HepG2 (cell line): ENCODE results near the gene SAA2.

Experiments
- MXI1 ChIP-seq: IDR thresholded peaks from 3 replicates; pipeline ENCODE4 v1.6.1; 2012; ENCODE audit warnings: low read depth, low read length, inconsistent platforms, borderline replicate concordance
- NAIF1 ChIP-seq: sonication (generic); formaldehyde crosslinking; IDR thresholded peaks from 2 replicates; pipeline ENCODE4 v1.5.0; 2020; ENCODE audit warnings: mild to moderate bottlenecking, missing genetic modification reagents, borderline replicate concordance
- NR1H2 ChIP-seq: sonication (generic); formaldehyde crosslinking; IDR thresholded peaks from 2 replicates; pipeline ENCODE4 v1.8.1; 2022; ENCODE audit warnings: low read depth, missing genetic modification reagents, borderline replicate concordance
- PHF8 ChIP-seq: sonication (generic); formaldehyde crosslinking; IDR thresholded peaks from 2 replicates; pipeline ENCODE4 v1.5.0; 2020; ENCODE audit warnings: missing genetic modification reagents
- REPIN1 ChIP-seq: sonication (generic); formaldehyde crosslinking; IDR thresholded peaks from 2 replicates; pipeline ENCODE4 v1.8.0; 2022; ENCODE audit warnings: missing genetic modification reagents, low read depth, mild to moderate bottlenecking, borderline replicate concordance
- SMC3 ChIP-seq: IDR thresholded peaks from 2 replicates; pipeline ENCODE4 v1.6.1; 2011; ENCODE audit warnings: low read length, improper control_type of control experiment
- ZNF260 ChIP-seq: sonication (generic); formaldehyde crosslinking; IDR thresholded peaks from 2 replicates; pipeline ENCODE4 v1.4.0; 2020; ENCODE audit warnings: missing genetic modification reagents, low read depth, mild to moderate bottlenecking, borderline replicate concordance
- ZNF274 ChIP-seq: sonication (generic); formaldehyde crosslinking; IDR thresholded peaks from 2 replicates; pipeline ENCODE4 v1.5.1; 2020; ENCODE audit warnings: mild to moderate bottlenecking, missing genetic modification reagents
- ZNF670 ChIP-seq: sonication (generic); formaldehyde crosslinking; IDR thresholded peaks from 2 replicates; pipeline ENCODE4 v1.8.0; 2022; ENCODE audit warnings: mild to moderate bottlenecking, missing genetic modification reagents, borderline replicate concordance
- ZNF672 ChIP-seq: sonication (generic); formaldehyde crosslinking; IDR thresholded peaks from 2 replicates; pipeline ENCODE4 v1.8.1; 2022; ENCODE audit warnings: missing genetic modification reagents
- TF ChIP-seq, protein P1 (sequence below): sonication (generic); formaldehyde crosslinking; IDR thresholded peaks from 2 replicates; pipeline ENCODE4 v1.5.0; 2020; ENCODE audit warnings: mild to moderate bottlenecking, missing genetic modification reagents, moderate library complexity
- TF ChIP-seq, protein P2 (sequence below): sonication (generic); formaldehyde crosslinking; IDR thresholded peaks from 2 replicates; pipeline ENCODE4 v1.4.0; 2020; ENCODE audit warnings: missing genetic modification reagents
- TF ChIP-seq, protein P3 (sequence below): IDR thresholded peaks from 2 replicates; pipeline ENCODE4 v1.6.1; 2016; ENCODE audit warnings: low read depth

DNA sequence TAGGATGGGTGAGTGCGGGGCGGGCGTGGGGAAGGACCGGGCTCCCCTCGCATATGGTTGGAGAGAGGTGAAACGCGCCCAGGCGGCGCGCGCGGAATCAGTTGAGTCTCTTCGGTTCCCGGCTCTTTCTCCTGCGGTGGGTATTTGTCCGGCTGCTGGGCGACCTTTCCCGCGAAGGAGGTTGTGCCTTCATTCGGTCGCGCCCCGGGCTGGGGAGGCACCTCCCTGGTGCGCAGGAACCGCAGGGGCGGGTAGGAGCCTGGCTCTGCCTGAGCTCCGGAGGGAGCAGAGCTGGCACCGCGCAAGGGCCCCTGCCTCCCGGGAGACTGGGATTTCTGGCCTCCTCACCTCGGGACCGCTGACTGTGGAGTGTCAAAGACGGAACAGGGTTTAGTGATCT, 39.4 kb downstream of the SAA2 start:
- TF ChIP-seq SMC3, result no peak
- no peak for TF ChIP-seq NR1H2 (CRISPR knock-in tag)
- no peak for TF ChIP-seq PHF8 (CRISPR knock-in tag)
- TF ChIP-seq, protein P1, sequence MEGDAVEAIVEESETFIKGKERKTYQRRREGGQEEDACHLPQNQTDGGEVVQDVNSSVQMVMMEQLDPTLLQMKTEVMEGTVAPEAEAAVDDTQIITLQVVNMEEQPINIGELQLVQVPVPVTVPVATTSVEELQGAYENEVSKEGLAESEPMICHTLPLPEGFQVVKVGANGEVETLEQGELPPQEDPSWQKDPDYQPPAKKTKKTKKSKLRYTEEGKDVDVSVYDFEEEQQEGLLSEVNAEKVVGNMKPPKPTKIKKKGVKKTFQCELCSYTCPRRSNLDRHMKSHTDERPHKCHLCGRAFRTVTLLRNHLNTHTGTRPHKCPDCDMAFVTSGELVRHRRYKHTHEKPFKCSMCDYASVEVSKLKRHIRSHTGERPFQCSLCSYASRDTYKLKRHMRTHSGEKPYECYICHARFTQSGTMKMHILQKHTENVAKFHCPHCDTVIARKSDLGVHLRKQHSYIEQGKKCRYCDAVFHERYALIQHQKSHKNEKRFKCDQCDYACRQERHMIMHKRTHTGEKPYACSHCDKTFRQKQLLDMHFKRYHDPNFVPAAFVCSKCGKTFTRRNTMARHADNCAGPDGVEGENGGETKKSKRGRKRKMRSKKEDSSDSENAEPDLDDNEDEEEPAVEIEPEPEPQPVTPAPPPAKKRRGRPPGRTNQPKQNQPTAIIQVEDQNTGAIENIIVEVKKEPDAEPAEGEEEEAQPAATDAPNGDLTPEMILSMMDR (CRISPR knock-in tag), result no peak
- no peak for TF ChIP-seq ZNF274
- TF ChIP-seq ZNF260, result no peak
- TF ChIP-seq ZNF672 (CRISPR knock-in tag), result no peak
- TF ChIP-seq, protein P2, sequence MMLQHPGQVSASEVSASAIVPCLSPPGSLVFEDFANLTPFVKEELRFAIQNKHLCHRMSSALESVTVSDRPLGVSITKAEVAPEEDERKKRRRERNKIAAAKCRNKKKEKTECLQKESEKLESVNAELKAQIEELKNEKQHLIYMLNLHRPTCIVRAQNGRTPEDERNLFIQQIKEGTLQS (CRISPR knock-in tag), result no peak
- TF ChIP-seq ZNF670 (CRISPR knock-in tag), result no peak
- TF ChIP-seq, protein P3, sequence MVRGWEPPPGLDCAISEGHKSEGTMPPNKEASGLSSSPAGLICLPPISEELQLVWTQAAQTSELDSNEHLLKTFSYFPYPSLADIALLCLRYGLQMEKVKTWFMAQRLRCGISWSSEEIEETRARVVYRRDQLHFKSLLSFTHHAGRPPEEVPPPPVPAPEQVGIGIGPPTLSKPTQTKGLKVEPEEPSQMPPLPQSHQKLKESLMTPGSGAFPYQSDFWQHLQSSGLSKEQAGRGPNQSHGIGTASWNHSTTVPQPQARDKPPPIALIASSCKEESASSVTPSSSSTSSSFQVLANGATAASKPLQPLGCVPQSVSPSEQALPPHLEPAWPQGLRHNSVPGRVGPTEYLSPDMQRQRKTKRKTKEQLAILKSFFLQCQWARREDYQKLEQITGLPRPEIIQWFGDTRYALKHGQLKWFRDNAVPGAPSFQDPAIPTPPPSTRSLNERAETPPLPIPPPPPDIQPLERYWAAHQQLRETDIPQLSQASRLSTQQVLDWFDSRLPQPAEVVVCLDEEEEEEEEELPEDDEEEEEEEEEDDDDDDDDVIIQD (CRISPR knock-in tag), result no peak
- TF ChIP-seq NAIF1 (CRISPR knock-in tag), result no peak
- TF ChIP-seq REPIN1 (CRISPR knock-in tag), result no peak
- no peak for TF ChIP-seq MXI1
